Colonic mucosa (tissue), 4 donors: ENCODE results near the gene ZBTB20. TPM values are rescaled to one million over a fixed set of nuclear protein-coding genes. Genes with fewer than 3 reads are reported as not detected.

Source experiments
- DNase-seq: peaks from one replicate; pipeline ENCODE4 v3.0.0-alpha.2; 2020
- H3K27ac ChIP-seq: fragments of 200-600 bp; one replicate; pipeline ENCODE4 v1.8.0; 2021
- H3K27me3 ChIP-seq: fragments of 200-600 bp; one replicate; pipeline ENCODE4 v1.8.0; 2021
- H3K36me3 ChIP-seq: fragments of 200-600 bp; one replicate; pipeline ENCODE4 v1.8.0; 2021
- H3K4me1 ChIP-seq: fragments of 200-600 bp; one replicate; pipeline ENCODE4 v1.8.0; 2021; ENCODE audit warnings: mild to moderate bottlenecking
- H3K4me3 ChIP-seq: fragments of 200-600 bp; one replicate; pipeline ENCODE4 v1.8.0; 2021
- H3K9ac ChIP-seq, 2 donors: one replicate each; pipeline ENCODE4 v1.7.0; 2013; ENCODE audit warnings: control low read depth in 2 of 2, low read depth in 2 of 2, low read length in 2 of 2
- H3K9me3 ChIP-seq: fragments of 200-600 bp; one replicate; pipeline ENCODE4 v1.8.0; 2021
- intact Hi-C: fragments of 100-400 bp; cut with DNase I; formaldehyde crosslinking; loops from one replicate; pipeline ENCODE4 v1.14.1; 2022
- total RNA-seq, 2 donors: library from RNA; stranded (reverse); fragmentation: NEBNext Ultra II Directional in 1 of 2; extraction: Animal tissue kit (Norgen Biotek cat#: 25700) in 1 of 2; gene quantifications; one replicate each; pipeline ENCODE4 v1.2.1, GENCODE V29; 2021
- TF ChIP-seq, protein P1 (sequence below): fragments of 200-600 bp; IDR thresholded peaks from one replicate; pipeline ENCODE4 v1.8.0; 2022; ENCODE audit warnings: antibody characterized with exemption, mild to moderate bottlenecking
- donor health status: healthy.
- donor health status: DM: no; HTN: no; CAD: no.
- donor health status: DM: no; HTN: no; CAD: no.

ZBTB20 gene
- total RNA-seq, 2 donors from 2014 or later = 12.7 to 21.2 TPM

GRCh38 chr3:114939920-114940319 is 207.2 kb downstream of the ZBTB20 start:
- Histone ChIP-seq H3K9ac (no peak overlapping the region), H3K36me3 (no peaks in the 10 kb centered on the region), H3K9me3 (no peaks in the 10 kb centered on the region), H3K4me1 (no peaks in the 10 kb centered on the region), H3K27ac (no peak overlapping the region), H3K27me3 (no peaks in the 10 kb centered on the region), H3K4me3 (no peak overlapping the region)
- TF ChIP-seq, protein P1, sequence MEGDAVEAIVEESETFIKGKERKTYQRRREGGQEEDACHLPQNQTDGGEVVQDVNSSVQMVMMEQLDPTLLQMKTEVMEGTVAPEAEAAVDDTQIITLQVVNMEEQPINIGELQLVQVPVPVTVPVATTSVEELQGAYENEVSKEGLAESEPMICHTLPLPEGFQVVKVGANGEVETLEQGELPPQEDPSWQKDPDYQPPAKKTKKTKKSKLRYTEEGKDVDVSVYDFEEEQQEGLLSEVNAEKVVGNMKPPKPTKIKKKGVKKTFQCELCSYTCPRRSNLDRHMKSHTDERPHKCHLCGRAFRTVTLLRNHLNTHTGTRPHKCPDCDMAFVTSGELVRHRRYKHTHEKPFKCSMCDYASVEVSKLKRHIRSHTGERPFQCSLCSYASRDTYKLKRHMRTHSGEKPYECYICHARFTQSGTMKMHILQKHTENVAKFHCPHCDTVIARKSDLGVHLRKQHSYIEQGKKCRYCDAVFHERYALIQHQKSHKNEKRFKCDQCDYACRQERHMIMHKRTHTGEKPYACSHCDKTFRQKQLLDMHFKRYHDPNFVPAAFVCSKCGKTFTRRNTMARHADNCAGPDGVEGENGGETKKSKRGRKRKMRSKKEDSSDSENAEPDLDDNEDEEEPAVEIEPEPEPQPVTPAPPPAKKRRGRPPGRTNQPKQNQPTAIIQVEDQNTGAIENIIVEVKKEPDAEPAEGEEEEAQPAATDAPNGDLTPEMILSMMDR = no peak
- intact Hi-C loops = no loop called here
- DNase-seq = no peak

- Histone ChIP-seq H3K9ac (no peak overlapping the region), H3K4me3 (no peak overlapping the region), H3K36me3 (no peaks in the 10 kb centered on the region), H3K9me3 (no peaks in the 10 kb centered on the region), H3K27ac (no peak overlapping the region), H3K4me1 (no peaks in the 10 kb centered on the region), H3K27me3 (no peaks in the 10 kb centered on the region)
- TF ChIP-seq, protein P1 = no peak
- no peak for DNase-seq
- intact Hi-C loops = no loop called here
Measured at GRCh38 chr3:114933407-114933806, 213.7 kb downstream of the ZBTB20 start.

- TF ChIP-seq, protein P1 = no peak
- Histone ChIP-seq H3K27me3 (no peaks in the 10 kb centered on the region), H3K4me3 (no peak overlapping the region), H3K36me3 (no peaks in the 10 kb centered on the region), H3K4me1 (no peaks in the 10 kb centered on the region), H3K9me3 (no peaks in the 10 kb centered on the region), H3K9ac (no peak overlapping the region), H3K27ac (no peak overlapping the region)
- intact Hi-C loops = no loop called here
- DNase-seq = no peak
Measured at GRCh38 chr3:114929971-114930732, 216.9 kb downstream of the ZBTB20 start.

GRCh38 chr3:114928989-114929640 is 218.0 kb downstream of the ZBTB20 start:
- no peaks in the 10 kb centered on the region for H3K4me1 ChIP-seq
- H3K4me3 ChIP-seq = no peak overlapping the region
- no peak overlapping the region for H3K27ac ChIP-seq
- intact Hi-C loops = no loop called here
- no peaks in the 10 kb centered on the region for H3K27me3 ChIP-seq
- no peaks in the 10 kb centered on the region for H3K36me3 ChIP-seq
- no peak overlapping the region for H3K9ac ChIP-seq
- TF ChIP-seq, protein P1 = no peak
- no peak for DNase-seq
- H3K9me3 ChIP-seq = no peaks in the 10 kb centered on the region

DNA sequence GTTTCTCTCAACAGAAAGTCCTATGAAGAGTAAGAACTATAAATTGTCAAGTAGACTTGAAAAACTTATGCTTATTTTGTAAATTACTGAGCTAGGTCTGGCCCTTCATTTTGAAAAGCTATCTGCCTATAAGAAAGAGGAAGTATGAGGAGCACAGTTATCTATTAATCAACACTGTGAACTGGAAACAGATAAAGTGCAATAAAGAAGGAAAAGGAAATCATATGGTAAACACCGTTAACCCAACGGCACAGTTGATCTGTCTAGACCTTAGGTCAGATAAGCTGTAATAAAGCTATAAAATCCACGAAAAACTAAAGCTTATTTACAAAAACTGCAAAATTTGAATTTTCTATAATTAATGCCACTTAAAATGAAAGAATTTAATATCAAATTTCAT is 242.5 kb downstream of the ZBTB20 start:
- intact Hi-C loops = no loop called here
- no peak for DNase-seq
- no peak overlapping the region for H3K4me3 ChIP-seq

More for the DNA sequence above, 242.5 kb downstream of the ZBTB20 start:
- no peaks in the 10 kb centered on the region for H3K9me3 ChIP-seq
- H3K4me1 ChIP-seq = no peaks in the 10 kb centered on the region
- no peaks in the 10 kb centered on the region for H3K36me3 ChIP-seq
- TF ChIP-seq, protein P1 = no peak
- no peak overlapping the region for H3K9ac ChIP-seq
- no peak overlapping the region for H3K27ac ChIP-seq
- no peaks in the 10 kb centered on the region for H3K27me3 ChIP-seq
